H1 (cell line): ENCODE data around the gene FARS2.

ENCODE experiments used
- CTCF ChIP-seq, 3 experiments: IDR thresholded peaks; 1 replicate in 2 of 3; 2 replicates in 1 of 3; pipeline versions ENCODE4 v1.5.1 to v1.6.1; 2011; ENCODE audit warnings: low read length in 3 of 3, mild to moderate bottlenecking in 3 of 3, inconsistent platforms in 2 of 3, low read depth in 1 of 3, moderate library complexity in 1 of 3; ENCODE audit not compliant: insufficient read depth in 1 of 3; ENCODE audit errors: control extremely low read depth in 1 of 3
- FOSL1 ChIP-seq: IDR thresholded peaks from 2 replicates; pipeline ENCODE4 v1.6.1; 2011; ENCODE audit warnings: mild to moderate bottlenecking, low read depth, low read length, moderate library complexity; ENCODE audit not compliant: insufficient read depth
- POLR2A ChIP-seq, 2 experiments: IDR thresholded peaks; 1 replicate in 1 of 2; 2 replicates in 1 of 2; pipeline ENCODE4 v1.6.1; 2011; ENCODE audit warnings: low read depth in 2 of 2, low read length in 2 of 2, mild to moderate bottlenecking in 2 of 2; ENCODE audit errors: control extremely low read depth in 1 of 2
- RAD21 ChIP-seq, 2 experiments: IDR thresholded peaks in 1 of 2; conservative IDR thresholded peaks in 1 of 2; 2 replicates each; pipeline ENCODE4 v1.6.1; 2011; ENCODE audit warnings: low read depth in 2 of 2, low read length in 2 of 2, improper control_type of control experiment in 1 of 2, inconsistent platforms in 1 of 2, mild to moderate bottlenecking in 1 of 2, moderate library complexity in 1 of 2
- TEAD4 ChIP-seq: IDR thresholded peaks from 2 replicates; pipeline ENCODE4 v1.6.1; 2012; ENCODE audit warnings: low read depth, low read length, inconsistent platforms, mixed read lengths
- YY1 ChIP-seq: IDR thresholded peaks from 2 replicates; pipeline ENCODE4 v1.6.1; 2011; ENCODE audit warnings: low read depth, mild to moderate bottlenecking, low read length

GRCh38 chr6:5493806-5494205, 232.5 kb downstream of the FARS2 start:
- TF ChIP-seq RAD21 (IDR thresholded peaks at IDR 0.05 in 1 of 2, conservative IDR thresholded peaks at IDR 0.05 in 1 of 2; ENCODE audit: low read depth in 2 of 2, low read length in 2 of 2): no peak
- no peak for TF ChIP-seq CTCF (IDR thresholded peaks at IDR 0.05; ENCODE audit: control extremely low read depth in 1 of 3, insufficient read depth in 1 of 3, low read depth in 1 of 3, low read length in 3 of 3)
- no peak for TF ChIP-seq FOSL1
- no peak for TF ChIP-seq POLR2A (IDR thresholded peaks at IDR 0.05; ENCODE audit: control extremely low read depth in 1 of 2, low read depth in 2 of 2, low read length in 2 of 2)
- no peak for TF ChIP-seq TEAD4
- TF ChIP-seq YY1: no peak
